Left colon (tissue), 2 donors: ENCODE results near the gene CCNL2. TPM values are rescaled to one million over a fixed set of nuclear protein-coding genes. Genes with fewer than 3 reads are reported as not detected.
"Not testable (repeated sequence)": the region's sequence is repeated elsewhere in the genome, so short reads cannot be mapped to it uniquely, and the experiment has no call there.

Source experiments
- ATAC-seq: fragments of 200-7000 bp; cut with Tn5 transposase; one replicate; pipeline ENCODE4 v1.9.1; 2020; ENCODE audit warnings: mild to moderate bottlenecking, moderate library complexity
- DNase-seq, 2 donors: peaks; one replicate each; pipeline ENCODE4 v3.0.0-alpha.2; 2020
- intact Hi-C, 2 donors: fragments of 100-400 bp; cut with DNase I in 1 of 2; cut with micrococcal nuclease in 1 of 2; formaldehyde crosslinking; loops; one replicate each; pipeline versions ENCODE4 v1.11.2 to v1.14.0; 2022; cut with DNase I, micrococcal nuclease
- long read RNA-seq: library from polyadenylated mRNA; unstranded; transcript quantifications from one replicate; pipeline ENCODE4 v2.0.0, GENCODE V29; 2021
- total RNA-seq, 2 donors: library from RNA; stranded (reverse); fragmentation: NEBNext Ultra II Directional; extraction: Animal tissue kit (Norgen Biotek cat#: 25700); gene quantifications; one replicate each; pipeline ENCODE4 v1.2.1, GENCODE V29; 2021
- donor health status: DM: no; HTN: no; CAD: no.
- donor health status: DM: yes; HTN: yes; CAD: no.

Gene CCNL2
- total RNA-seq, result 100 to 1,000 TPM; 115 to 129 TPM
- long read RNA-seq, transcript CCNL2-201 (11 exons, 2,305 nt), result minor isoform, 21 of 134 reads
- long read RNA-seq, transcript CCNL2-204 (6 exons, 3,082 nt), result major isoform, 47 of 134 reads
- long read RNA-seq, transcript CCNL2-202 (6 exons, 1,186 nt), result minor isoform, 9 of 134 reads
- long read RNA-seq, partial matches to known transcripts, result 32 of 134 reads
- long read RNA-seq, other reads (novel, unspliced or antisense), result 24 of 134 reads

DNA sequence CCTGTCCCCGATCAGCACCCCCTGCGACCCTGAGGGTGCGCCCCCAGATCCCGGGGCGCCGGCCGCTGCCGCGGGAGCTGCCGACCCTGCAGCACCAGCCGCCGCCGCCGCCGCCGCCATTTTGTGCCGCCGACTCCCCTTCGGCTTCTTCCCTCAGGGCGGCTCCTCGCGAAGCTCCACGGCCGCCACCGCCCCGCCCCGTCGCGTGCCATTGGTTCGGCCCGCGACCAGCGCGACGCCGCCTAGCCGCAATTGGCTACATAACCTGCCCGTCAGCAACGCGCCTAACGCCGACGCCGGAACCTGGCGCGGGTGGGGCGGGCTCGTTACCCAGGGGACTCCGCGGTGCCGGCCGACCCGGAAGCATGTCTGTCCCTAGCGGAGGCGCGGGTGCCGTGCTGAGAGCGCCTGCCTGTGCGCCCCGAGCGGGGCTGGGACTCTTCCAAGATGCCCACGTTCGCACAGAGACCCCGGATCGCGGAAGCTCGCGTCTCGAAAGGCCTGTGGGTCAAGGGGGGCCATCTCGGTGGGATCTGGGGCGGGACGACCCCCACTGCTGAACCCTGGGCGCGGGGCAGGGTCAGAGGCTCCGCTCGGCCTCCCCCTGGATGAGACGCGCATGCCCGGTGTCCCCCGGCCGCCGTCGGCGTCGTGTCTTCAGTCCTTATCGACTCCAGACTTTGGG, at the start of gene CCNL2:
CCNL2 (minus strand) TSS at position 149 of the 685 bp plus-strand sequence; CDS start at position 120, 29 bp downstream.
- peak; percentile 94 for ATAC-seq
- intact Hi-C loops, result no loop called here
- DNase-seq, result peak; percentile 98 to 99

DNA sequence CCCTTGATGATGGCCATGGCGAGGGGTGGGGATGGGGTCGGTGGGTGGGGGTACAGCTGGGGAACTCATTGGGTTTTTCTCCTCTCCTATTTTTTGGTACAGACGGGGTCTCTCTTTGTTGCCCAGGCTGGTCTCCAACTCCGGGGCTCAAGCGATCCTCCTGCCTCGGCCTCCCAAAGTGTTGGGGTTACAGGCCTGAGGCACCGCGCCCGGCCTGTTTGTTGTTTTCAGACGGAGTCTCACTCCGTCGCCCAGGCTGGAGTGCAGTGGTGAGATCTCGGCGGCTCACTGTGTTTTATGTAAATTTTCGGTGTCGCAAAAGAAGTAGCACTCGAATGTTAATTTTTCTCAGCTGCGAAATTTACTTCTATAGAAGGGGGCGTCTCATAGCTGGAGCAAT, 47.5 kb upstream of the CCNL2 start:
- DNase-seq, ATAC-seq, intact Hi-C loops: not testable (repeated sequence)

DNA sequence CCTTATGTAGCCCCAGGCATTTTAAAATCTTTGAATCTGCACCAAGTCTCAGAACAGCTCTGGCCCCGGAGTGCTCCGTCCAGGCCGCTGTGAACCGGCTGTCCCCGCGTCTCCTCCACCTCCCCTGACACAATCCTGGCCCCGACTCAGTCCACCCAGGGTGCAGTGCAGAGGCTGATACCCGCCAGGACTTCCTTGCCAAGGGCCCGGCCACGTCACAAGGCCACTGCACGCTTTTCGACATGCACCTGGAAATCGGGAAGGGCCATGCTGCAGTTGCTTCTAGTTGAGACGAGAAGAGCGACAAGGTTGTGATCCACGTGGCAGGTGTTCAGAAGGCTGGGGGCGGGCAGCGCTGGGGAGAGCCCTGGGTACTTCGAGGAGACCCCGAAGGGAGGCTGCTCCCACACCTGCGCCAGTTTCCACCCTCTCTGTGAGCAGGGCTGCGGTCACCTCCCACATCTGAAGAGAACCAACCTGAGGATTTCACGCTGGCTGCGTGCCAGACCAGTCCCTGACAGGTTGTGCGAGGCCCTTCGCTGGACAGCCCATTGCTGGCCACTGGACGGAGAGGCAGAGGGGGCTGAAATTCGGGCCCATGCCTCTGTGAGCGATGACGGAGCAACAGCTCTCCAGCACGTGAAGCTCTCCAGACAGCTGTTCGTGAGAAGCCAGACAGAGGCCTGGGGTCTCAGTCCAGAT, 43.1 kb upstream of the CCNL2 start:
- intact Hi-C loops, result loop anchor here in 1 of 2 donors (5.0 kb wide), 1 partner anchor 60 kb away; no protein-coding TSS in a partner anchor
- DNase-seq (no peak), ATAC-seq (no peak)

DNA sequence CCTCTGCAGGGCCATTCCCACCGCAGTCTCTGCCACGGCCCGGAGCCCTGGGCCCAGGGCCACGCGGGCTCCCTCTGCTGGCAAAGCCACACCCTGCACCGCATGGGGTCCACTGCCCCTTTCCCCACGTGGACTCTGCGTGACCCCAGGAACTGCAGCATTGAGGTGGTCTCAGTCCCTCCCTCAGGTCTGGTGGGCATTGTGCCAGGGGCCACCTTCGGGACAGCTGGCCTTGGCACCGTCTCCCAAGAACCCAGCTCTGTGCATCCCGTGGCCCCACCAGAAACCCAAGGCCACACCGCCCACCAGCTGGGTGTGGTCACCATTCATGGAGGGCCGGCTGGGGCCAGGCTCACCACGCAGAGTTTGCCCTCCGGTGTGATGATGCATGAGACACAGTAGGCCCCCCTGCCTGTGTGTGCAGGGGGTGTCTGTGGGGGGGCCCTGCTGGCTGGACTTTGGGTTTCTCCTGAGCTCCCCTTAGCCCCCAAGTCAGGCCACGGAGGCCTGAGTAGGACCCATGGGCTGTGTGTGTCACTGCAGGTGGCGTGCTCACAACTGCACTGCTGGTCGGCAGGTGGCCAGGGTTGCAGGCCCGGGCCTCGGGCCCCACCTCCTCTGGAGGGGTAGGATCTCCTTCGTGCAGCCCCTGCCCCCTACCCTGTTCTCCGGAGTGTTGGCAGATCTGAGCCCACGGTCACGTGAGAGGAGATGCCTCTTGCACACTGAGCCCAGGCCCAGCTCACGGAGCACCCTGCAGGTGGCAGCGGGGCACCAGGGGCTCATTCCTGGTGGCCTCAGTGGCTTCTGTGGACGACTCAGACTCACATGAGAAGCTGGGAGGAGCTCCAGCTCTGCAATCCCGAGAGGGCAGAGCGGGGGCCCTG, 42.1 kb upstream of the CCNL2 start:
- ATAC-seq (peak; percentile 62), DNase-seq (peak; percentile 31 to 65)
- intact Hi-C loops, result loop anchor here in 1 of 2 donors (5.0 kb wide), 1 partner anchor 61 kb away; no protein-coding TSS in a partner anchor

DNA sequence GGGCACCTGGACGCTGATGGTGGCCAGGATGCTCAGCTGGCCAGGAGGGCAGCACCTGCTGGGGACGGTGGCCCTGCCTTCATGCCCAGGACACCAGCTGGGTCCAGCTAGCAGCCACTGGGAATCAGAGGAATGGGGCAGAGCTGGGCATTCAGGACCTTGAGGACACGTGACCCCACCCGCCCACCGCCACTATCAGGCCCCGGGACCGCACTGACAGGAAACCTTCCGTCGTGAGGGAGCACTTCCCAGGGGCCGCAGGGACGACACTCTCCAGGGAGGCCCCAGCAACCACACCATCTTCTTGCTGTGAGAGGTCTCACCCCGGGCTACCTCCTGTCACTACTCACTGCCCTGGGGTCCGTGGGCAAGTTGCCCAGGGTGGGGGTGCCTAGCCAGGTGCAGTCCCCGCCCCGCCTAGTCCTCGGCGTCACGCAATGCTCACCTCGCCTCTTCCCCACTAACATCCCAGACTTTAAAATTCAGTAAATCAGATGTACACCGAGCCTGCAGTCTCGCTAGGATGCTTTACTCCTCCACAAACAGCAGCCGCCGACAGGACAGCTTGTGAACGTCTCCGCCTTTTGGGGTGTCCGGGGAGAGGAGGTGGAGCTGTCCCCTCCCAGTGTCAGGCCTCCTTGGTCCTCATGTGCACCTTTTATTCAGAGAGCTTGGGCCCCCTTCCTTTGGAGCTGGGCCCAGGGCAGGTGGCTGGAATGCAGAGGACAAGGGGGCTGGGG, 41.3 kb upstream of the CCNL2 start:
- no peak for DNase-seq
- intact Hi-C loops, result loop anchor here in 1 of 2 donors (5.0 kb wide), 1 partner anchor 62 kb away; no protein-coding TSS in a partner anchor
- no peak for ATAC-seq

DNA sequence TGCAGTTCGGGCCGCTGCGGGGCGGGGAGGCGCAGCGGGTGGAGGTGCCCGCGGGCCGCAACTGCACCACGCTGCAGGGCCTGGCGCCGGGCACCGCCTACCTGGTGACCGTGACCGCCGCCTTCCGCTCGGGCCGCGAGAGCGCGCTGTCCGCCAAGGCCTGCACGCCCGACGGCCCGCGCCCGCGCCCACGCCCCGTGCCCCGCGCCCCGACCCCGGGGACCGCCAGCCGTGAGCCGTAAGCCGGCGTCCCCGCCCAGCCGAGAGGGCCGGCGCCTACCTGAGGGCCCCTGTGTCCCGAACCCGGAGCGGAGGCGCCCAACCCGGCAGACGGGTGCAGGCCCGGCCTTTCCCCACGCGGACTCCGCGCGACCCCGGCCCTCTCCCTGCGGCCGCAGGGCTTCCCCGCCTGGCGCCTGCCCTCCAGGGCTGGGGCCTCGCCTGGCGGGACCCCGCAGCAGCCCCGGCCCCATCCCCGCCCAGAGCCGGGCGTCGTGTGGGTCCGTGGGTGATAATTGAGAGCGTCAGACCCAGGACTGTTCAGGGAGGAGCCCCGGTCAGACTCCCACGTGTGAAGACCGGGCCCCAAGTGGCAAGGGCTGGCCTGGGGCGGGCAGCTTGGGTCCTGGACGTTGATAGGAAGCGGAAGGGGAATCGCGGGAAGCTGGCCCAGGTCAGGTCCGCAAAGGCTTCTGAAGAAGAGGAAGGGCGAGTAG, 40.6 kb upstream of the CCNL2 start:
- DNase-seq (no peak), ATAC-seq (no peak)
- intact Hi-C loops, result loop anchor here in 1 of 2 donors (5.0 kb wide), 1 partner anchor 63 kb away; no protein-coding TSS in a partner anchor

DNA sequence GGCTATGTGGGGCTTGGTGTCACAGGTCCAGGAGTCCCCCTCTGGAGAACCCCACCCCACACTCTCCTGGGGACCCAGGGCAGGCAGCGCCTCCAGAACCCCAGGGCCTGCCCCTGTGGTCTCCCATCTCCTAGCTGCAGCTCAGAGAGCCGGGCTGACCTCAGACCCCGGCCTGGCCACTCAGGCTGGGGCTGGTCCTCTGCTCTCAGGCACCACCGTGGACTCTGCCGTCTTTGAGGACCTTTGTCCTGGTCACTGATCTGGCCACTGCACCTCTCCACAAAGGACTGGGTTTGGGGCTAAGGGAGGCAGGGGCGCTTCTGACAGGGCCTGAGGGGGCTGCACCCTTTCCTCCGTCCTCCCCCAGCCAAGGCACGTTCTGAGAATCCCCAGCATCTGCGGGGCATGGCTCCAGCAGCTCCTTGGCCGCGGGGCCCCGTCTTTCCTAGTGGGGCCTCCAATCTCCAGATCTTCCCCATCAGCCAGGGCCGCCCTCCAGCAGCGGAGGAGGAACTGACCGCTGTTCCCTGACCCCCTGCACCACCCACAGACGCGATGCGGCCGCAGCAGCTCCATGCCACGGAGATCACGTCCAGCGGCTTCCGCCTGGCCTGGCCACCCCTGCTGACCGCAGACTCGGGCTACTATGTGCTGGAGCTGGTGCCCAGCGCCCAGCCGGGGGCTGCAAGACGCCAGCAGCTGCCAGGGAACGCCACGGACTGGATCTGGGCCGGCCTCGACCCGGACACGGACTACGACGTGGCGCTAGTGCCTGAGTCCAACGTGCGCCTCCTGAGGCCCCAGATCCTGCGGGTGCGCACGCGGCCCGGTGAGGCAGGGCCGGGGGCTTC, 39.6 kb upstream of the CCNL2 start:
- no peak for ATAC-seq
- intact Hi-C loops, result no loop called here
- DNase-seq, result no peak

DNA sequence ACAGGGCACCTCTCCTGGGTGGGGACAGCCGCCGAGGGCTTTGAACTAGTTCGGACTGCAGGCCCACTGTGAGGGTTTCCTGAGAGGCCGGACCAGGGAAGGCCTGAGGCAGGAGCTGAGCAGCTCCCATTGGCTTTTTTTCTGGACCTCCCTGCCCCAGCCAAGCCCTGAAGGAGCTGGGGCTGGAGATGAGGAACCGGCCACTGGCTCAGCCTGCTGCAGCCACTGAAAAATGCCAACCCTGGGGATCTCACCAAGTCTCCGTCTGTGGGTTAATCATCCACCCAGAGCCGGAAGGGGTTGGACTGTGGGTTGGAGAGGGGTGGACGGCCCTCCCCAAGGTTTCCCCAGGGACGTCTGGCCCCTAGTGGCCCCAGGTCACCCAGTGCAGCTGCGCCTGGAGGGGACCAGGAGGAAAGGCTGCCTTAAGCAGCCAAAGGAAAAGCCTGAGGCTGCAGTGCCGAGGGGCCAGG, 38.8 kb upstream of the CCNL2 start:
- peak; percentile 61 for ATAC-seq

DNA sequence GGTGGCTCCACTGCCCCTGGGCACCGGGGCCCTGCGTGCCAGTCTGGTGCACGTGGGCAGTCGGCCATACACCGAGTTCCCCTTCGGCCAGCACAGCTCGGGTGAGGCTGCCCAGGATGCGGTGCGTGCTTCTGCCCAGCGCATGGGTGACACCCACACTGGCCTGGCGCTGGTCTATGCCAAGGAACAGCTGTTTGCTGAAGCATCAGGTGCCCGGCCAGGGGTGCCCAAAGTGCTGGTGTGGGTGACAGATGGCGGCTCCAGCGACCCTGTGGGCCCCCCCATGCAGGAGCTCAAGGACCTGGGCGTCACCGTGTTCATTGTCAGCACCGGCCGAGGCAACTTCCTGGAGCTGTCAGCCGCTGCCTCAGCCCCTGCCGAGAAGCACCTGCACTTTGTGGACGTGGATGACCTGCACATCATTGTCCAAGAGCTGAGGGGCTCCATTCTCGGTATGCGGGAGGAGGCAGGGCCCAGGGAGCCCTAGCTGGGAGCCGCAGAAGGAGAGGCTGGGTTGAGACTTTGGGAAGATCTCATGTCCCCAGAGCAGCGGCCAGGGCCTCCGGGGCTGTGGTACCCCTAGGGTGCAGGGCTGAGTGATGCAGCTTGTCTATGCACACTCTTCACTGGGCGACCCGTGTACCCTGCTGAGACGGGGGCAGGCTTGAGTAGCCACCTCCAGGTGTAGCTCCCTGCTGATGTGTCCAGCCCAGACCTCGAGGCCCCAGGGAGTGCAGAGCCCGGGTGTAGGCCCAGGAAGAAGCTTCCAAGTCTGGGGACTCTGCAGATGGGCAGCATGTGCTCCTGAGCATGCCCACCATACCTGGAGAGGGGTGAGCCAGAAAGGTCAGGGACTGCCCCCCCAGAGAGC, 38.1 kb upstream of the CCNL2 start:
- intact Hi-C loops, result no loop called here

More for the DNA sequence above, 38.8 kb upstream of the CCNL2 start:
- DNase-seq, result peak; percentile 72 to 80
- intact Hi-C loops, result no loop called here

DNA sequence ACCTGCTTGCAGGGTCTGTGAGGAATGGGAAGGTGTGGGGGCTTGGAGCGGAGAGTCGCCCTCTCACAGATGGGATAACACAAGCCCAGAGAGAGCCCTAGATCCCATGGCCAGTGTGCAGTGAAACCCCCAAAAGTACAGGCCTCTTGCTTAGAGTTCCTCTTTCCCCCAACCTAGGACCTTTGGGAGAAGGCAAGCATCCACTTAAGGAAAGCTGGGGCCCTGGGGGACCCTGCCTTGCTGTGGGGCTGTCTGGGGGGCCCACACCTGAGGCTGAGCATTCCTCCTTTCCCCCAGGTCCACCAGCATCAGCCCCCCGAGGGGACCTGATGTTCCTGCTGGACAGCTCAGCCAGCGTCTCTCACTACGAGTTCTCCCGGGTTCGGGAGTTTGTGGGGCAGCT, 37.5 kb upstream of the CCNL2 start:
- no peak for DNase-seq
- ATAC-seq, result no peak
- intact Hi-C loops, result no loop called here

More for the DNA sequence above, 38.1 kb upstream of the CCNL2 start:
- ATAC-seq (no peak), DNase-seq (peak in 1 of 2 donors; percentile 34)

DNA sequence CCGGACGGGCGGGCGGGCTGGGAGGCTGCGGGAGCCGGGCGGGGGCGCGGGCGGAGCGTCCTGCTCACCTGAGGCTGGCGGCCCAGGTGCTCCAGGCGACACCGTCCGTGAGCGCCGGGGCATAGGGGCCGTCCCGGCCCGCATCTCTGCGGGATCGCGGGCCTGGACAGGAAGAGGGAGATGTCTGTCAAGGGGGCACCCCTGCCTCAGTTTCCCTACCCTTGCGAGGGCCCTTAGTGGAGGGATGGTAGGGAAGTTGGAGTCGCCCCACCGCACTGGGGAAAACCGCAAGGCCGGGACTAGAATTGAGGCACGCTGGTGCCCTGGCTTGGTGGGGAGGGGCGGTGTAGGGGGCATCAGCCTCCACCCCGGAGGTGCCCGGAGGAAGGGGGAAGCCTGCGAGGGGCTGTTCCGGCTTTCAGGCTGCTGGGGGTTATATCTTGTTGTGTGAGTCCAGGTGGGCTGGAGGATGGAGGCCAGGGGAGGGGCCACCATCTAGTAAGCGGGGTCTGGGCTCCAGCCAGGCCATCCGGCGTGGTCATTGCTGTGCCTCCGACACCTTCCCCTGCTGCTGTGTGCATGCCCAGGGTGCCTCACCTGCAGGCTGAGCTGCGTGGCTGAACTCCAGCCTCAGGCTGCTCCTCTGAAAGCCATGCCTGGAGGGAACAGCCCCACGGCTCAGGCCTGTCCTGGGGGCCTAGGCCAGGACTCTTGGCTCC, 36.9 kb upstream of the CCNL2 start:
- ATAC-seq, result no peak
- intact Hi-C loops, result no loop called here
- DNase-seq, result no peak

DNA sequence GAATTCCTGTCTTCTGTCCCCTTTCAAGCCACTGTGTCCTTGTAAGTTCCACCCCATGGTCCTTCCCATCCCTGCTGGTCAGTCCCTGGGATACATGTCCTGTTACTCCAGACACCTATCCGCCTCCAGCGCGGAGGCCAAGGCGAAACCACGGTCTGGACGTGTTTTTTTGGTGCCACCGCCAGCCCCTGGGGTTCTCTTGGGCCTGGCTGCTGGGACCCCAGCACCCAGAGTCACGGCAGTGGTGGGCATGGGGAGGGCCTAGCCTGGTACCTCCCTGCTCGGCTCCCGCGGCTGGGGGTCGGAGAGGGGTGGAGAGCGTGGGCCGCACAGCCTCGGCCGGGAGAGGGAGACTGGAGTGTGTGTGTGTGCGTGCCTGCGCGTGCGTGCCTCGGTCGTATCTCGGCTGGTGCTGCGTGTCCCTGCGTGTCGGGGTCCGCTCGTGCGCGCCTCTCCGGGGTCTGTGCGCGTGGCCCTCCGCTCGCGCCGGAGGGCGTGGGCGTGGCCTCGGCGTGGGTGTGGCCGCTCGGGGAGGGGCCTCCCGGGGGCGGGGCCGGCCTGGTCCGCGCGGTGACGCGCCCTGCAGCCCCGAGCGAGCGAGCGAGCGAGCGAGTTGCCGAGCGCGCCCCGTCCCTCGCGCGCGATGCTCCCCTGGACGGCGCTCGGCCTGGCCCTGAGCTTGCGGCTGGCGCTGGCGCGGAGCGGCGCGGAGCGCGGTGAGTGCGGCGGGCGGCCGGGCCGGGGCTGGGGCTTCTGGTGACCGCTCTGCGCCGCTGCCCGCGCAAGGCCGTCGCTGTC, 36.2 kb upstream of the CCNL2 start, which contains the start of gene VWA1:
VWA1 (plus strand) TSS at position 585 of the 798 bp plus-strand sequence; CDS start at position 644, 59 bp downstream.
- ATAC-seq (peak; percentile 51), DNase-seq (peak; percentile 65 to 82)
- intact Hi-C loops, result no loop called here

DNA sequence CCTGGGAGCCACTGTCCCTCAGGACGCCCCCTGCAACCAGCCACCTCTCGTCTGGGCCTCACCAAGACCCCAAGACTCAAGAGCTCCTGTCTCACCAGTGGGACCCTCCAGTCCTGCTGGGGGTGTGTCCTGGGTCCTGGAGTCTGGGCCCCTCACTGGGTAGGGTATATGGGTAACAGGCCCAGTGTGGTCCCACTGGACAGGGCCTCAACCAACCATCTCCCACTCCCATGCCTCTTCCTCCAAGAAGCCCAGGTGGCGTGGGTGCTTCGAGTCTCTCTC, 35.6 kb upstream of the CCNL2 start:
- no peak for ATAC-seq
- DNase-seq, result no peak
- intact Hi-C loops, result no loop called here
